HepG2 (cell line): Measurements from ENCODE around the gene LIN7A. TPM values are rescaled to one million over a fixed set of nuclear protein-coding genes. Genes with fewer than 3 reads are reported as not detected.

ENCODE experiments used
- ATAC-seq: fragments of 200-7000 bp; cut with Tn5 transposase; 3 replicates; pipeline ENCODE4 v1.9.1; 2020; ENCODE audit warnings: mild to moderate bottlenecking, moderate library complexity
- BruUV-seq: library from RNA; stranded (reverse); fragments of 400-500 nt; replicated peaks from 2 replicates; lab custom pipeline; 2021; lab: Mats Ljungman, UMichigan
- CTCF ChIA-PET: fragments of 300-600 bp; formaldehyde crosslinking; extraction: SDS; loops from one replicate; lab custom pipeline; 2021; ENCODE audit warnings: low total read pairs, inconsistent platforms, low intra/inter-chr PET ratio; lab: Yijun Ruan, JAX
- POLR2A ChIA-PET: fragments of 350-600 bp; sonication (Branson Sonifier 250); formaldehyde crosslinking; loops from one replicate; lab custom pipeline; 2020; ENCODE audit warnings: antibody characterized with exemption, inconsistent platforms; lab: Yijun Ruan, JAX
- DNase-seq: peaks from one replicate; pipeline ENCODE4 v3.0.0-alpha.2; 2015; ENCODE audit warnings: low spot score
- FAIRE-seq: peaks from 3 replicates; lab custom pipeline; 2011; peaks lifted over from hg19 to GRCh38; lab: Jason Lieb, UNC
- H2AFZ ChIP-seq: one replicate; pipeline ENCODE4 v1.6.1; 2011; ENCODE audit warnings: low read length, inconsistent platforms
- H3K27ac ChIP-seq: fragments of 300-600 bp; 3 replicates; pipeline ENCODE4 v1.8.0; 2011; ENCODE audit warnings: mixed run types, mild to moderate bottlenecking, mixed read lengths, low read length, inconsistent platforms; ENCODE audit not compliant: insufficient read depth; ENCODE audit errors: extremely low read length
- H3K27me3 ChIP-seq, 2 experiments: fragments of 200-600 bp in 1 of 2; 2 replicates in 1 of 2; 3 replicates in 1 of 2; pipeline versions ENCODE4 v1.6.0 to v1.8.0; 2011; ENCODE audit warnings: low read length in 2 of 2, mild to moderate bottlenecking in 2 of 2, moderate library complexity in 2 of 2, inconsistent platforms in 1 of 2; ENCODE audit not compliant: insufficient read depth in 2 of 2, control insufficient read depth in 1 of 2
- H3K36me3 ChIP-seq, 2 experiments: fragments of 200-600 bp in 1 of 2; replicated peaks in 1 of 2; 2 replicates in 1 of 2; 3 replicates in 1 of 2; pipeline versions ENCODE4 v1.5.1 to v1.8.0; 2011; ENCODE audit warnings: low read length in 2 of 2, inconsistent platforms in 1 of 2; ENCODE audit not compliant: insufficient read depth in 2 of 2, control insufficient read depth in 1 of 2
- H3K4me1 ChIP-seq: 2 replicates; pipeline ENCODE4 v1.5.1; 2012; ENCODE audit warnings: low read length, inconsistent platforms; ENCODE audit not compliant: insufficient read depth
- H3K4me2 ChIP-seq: 2 replicates; pipeline ENCODE4 v1.6.0; 2011; ENCODE audit warnings: low read depth, low read length, inconsistent platforms
- H3K4me3 ChIP-seq, 3 experiments: fragments of 200-600 bp in 1 of 3; sonication (generic), shearing (Covaris generic) in 1 of 3; replicated peaks in 1 of 3; 2 replicates each; pipeline ENCODE4 v1.5.1; 2011 to 2016; ENCODE audit warnings: low read length in 3 of 3, inconsistent platforms in 2 of 3, low read depth in 2 of 3, mild to moderate bottlenecking in 2 of 3, control low read depth in 1 of 3, mixed read lengths in 1 of 3; ENCODE audit not compliant: insufficient read depth in 1 of 3
- H3K79me2 ChIP-seq: one replicate; pipeline ENCODE4 v1.6.1; 2011; ENCODE audit warnings: low read length, inconsistent platforms; ENCODE audit not compliant: insufficient read depth
- H3K9ac ChIP-seq: 2 replicates; pipeline ENCODE4 v1.6.0; 2011; ENCODE audit warnings: mild to moderate bottlenecking, low read depth, low read length, inconsistent platforms; ENCODE audit not compliant: insufficient read depth
- H3K9me3 ChIP-seq: 2 replicates; pipeline ENCODE4 v1.5.1; 2012; ENCODE audit warnings: mild to moderate bottlenecking, low read length
- H4K20me1 ChIP-seq: 2 replicates; pipeline ENCODE4 v1.6.0; 2011; ENCODE audit warnings: inconsistent platforms, mild to moderate bottlenecking, low read length, moderate library complexity; ENCODE audit not compliant: insufficient read depth
- CBFB ChIP-seq: sonication (generic); formaldehyde crosslinking; IDR thresholded peaks from 2 replicates; pipeline ENCODE4 v1.4.0; 2020; ENCODE audit warnings: missing genetic modification reagents
- CEBPB ChIP-seq: IDR thresholded peaks from 2 replicates; pipeline ENCODE4 v1.6.1; 2011; ENCODE audit warnings: low read depth, low read length, improper control_type of control experiment, borderline replicate concordance
- DPF2 ChIP-seq: sonication (generic); formaldehyde crosslinking; IDR thresholded peaks from 2 replicates; pipeline ENCODE4 v1.4.0; 2020; ENCODE audit warnings: mild to moderate bottlenecking, low read depth, missing genetic modification reagents, borderline replicate concordance
- ETV5 ChIP-seq: IDR thresholded peaks from 2 replicates; pipeline ENCODE4 v1.6.1; 2018; ENCODE audit warnings: missing biosample characterization, missing genetic modification reagents, inconsistent platforms, borderline replicate concordance
- FOXA3 ChIP-seq: IDR thresholded peaks from 2 replicates; pipeline ENCODE4 v1.6.1; 2016; ENCODE audit warnings: missing genetic modification reagents, missing compliant biosample characterization
- JUNB ChIP-seq: sonication (generic); formaldehyde crosslinking; IDR thresholded peaks from 2 replicates; pipeline ENCODE4 v1.8.0; 2022; ENCODE audit warnings: missing genetic modification reagents, mild to moderate bottlenecking, borderline replicate concordance
- MIXL1 ChIP-seq: IDR thresholded peaks from 2 replicates; pipeline ENCODE4 v1.6.1; 2016
- RCOR2 ChIP-seq: IDR thresholded peaks from 2 replicates; pipeline ENCODE4 v1.6.1; 2016; ENCODE audit warnings: missing biosample characterization, missing genetic modification reagents
- SALL2 ChIP-seq: sonication (generic); formaldehyde crosslinking; IDR thresholded peaks from 2 replicates; pipeline ENCODE4 v1.8.1; 2023; ENCODE audit warnings: mild to moderate bottlenecking, missing genetic modification reagents, inconsistent platforms
- TARDBP ChIP-seq: sonication (generic); formaldehyde crosslinking; IDR thresholded peaks from 2 replicates; pipeline ENCODE4 v1.8.0; 2022; ENCODE audit warnings: mild to moderate bottlenecking, missing genetic modification reagents
- YEATS2 ChIP-seq: sonication (generic); formaldehyde crosslinking; IDR thresholded peaks from 2 replicates; pipeline ENCODE4 v1.4.0; 2020; ENCODE audit warnings: missing genetic modification reagents, borderline replicate concordance
- ZC3H4 ChIP-seq: sonication (generic); formaldehyde crosslinking; IDR thresholded peaks from 2 replicates; pipeline ENCODE4 v1.4.0; 2020; ENCODE audit warnings: missing genetic modification reagents, borderline replicate concordance
- ZKSCAN5 ChIP-seq: sonication (generic); formaldehyde crosslinking; IDR thresholded peaks from 2 replicates; pipeline ENCODE4 v1.5.1; 2020; ENCODE audit warnings: mild to moderate bottlenecking, missing genetic modification reagents
- ZNF33A ChIP-seq: sonication (generic); formaldehyde crosslinking; IDR thresholded peaks from 2 replicates; pipeline ENCODE4 v1.5.1; 2020; ENCODE audit warnings: missing genetic modification reagents, mild to moderate bottlenecking, moderate library complexity, borderline replicate concordance
- ZNF878 ChIP-seq: sonication (generic); formaldehyde crosslinking; IDR thresholded peaks from 2 replicates; pipeline ENCODE4 v1.8.1; 2023; ENCODE audit warnings: mild to moderate bottlenecking, missing genetic modification reagents, moderate library complexity
- ZNF891 ChIP-seq: sonication (generic); formaldehyde crosslinking; IDR thresholded peaks from 2 replicates; pipeline ENCODE4 v1.5.0; 2020; ENCODE audit warnings: mild to moderate bottlenecking, missing genetic modification reagents
- WGBS: methylation state at CpG from one replicate; pipeline ENCODE4 v1.1.6; 2017; ENCODE audit warnings: low lambda C conversion rate; 5-methylcytosine and 5-hydroxymethylcytosine counted together
- in situ Hi-C: cut with HindIII; loops from 2 replicates; pipeline ENCODE4 v1.10.0; 2017; ENCODE audit warnings: low pct_unique_long_range_greater_than_20kb; ENCODE audit not compliant: extremely low pct_ligation_motif_present
- intact Hi-C: fragments of 100-400 bp; cut with micrococcal nuclease; formaldehyde crosslinking; loops from one replicate; pipeline ENCODE4 v1.10.0; 2022; ENCODE audit not compliant: unreplicated experiment
- polyA plus RNA-seq, 8 experiments: library from polyadenylated mRNA; depleted of rRNA in 3 of 8; stranded (reverse) in 7 of 8; unstranded in 1 of 8; fragments of >200 nt; fragmentation: Illumina TruSeq in 4 of 8; extraction: Trizol in 4 of 8; gene quantifications; 2 replicates each; pipeline versions ENCODE4 v1.2.1 to v1.2.3, GENCODE V29; 2011 to 2016; ENCODE audit warnings: low read depth in 4 of 8, missing spikeins in 1 of 8, mixed read lengths in 1 of 8; ENCODE audit not compliant: insufficient read depth in 1 of 8
- total RNA-seq, 5 experiments: library from RNA; depleted of rRNA; stranded (reverse); fragments of >200 nt; fragmentation: Illumina TruSeq; extraction: Trizol; gene quantifications; 2 replicates each; pipeline ENCODE4 v1.2.3, GENCODE V29; 2016; ENCODE audit warnings: low read depth in 1 of 5
- TF ChIP-seq, protein P1 (sequence below): conservative IDR thresholded peaks from 2 replicates; pipeline ENCODE4 v1.6.1; 2018; ENCODE audit warnings: missing genetic modification reagents
- TF ChIP-seq, protein P2 (sequence below): IDR thresholded peaks from 2 replicates; pipeline ENCODE4 v1.6.1; 2016; ENCODE audit warnings: low read depth
- TF ChIP-seq, protein P3 (sequence below): sonication (generic); formaldehyde crosslinking; conservative IDR thresholded peaks from 2 replicates; pipeline ENCODE4 v1.8.1; 2023; ENCODE audit warnings: missing genetic modification reagents

The LIN7A gene
- total and polyA plus RNA-seq, 2 of the 13 experiments (the other 11 are each of a cell fraction or from before 2014, with no cell fraction given): 18.5 to 19.2 TPM

DNA sequence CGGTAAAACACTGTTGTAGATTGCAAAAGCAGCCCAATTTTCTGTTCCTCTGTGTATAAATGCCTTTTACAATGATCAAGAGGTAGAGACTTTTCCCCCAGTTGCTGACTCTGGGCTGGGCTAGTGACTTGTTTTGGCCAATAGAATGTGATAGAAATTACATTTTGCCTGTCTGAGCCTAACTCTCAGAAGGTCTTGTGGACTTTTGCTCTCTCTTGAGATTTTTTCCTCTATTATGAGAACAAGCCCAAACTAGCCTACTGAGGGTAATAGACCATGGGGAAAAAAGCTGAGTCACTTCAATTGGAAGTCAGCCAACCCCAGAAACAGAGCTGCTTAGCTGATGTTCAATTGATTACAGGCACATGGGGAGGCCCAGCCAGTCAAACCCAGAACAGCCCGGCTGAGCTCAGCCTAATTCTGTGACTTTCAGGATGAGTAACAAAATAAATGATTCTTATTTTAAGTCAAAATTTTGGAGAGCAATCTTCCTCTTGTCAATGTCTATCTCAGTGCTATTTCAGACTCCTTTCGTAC lies 159.7 kb downstream of the LIN7A start (continued):
- TF ChIP-seq, protein P1, sequence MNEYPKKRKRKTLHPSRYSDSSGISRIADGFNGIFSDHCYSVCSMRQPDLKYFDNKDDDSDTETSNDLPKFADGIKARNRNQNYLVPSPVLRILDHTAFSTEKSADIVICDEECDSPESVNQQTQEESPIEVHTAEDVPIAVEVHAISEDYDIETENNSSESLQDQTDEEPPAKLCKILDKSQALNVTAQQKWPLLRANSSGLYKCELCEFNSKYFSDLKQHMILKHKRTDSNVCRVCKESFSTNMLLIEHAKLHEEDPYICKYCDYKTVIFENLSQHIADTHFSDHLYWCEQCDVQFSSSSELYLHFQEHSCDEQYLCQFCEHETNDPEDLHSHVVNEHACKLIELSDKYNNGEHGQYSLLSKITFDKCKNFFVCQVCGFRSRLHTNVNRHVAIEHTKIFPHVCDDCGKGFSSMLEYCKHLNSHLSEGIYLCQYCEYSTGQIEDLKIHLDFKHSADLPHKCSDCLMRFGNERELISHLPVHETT (CRISPR knock-in tag): no peak
- TF ChIP-seq ZNF891 (no peak), YEATS2 (CRISPR knock-in tag) (0 out of 2 replicates have a peak, but pooled peaks have one; percentile 25), CEBPB (no peak), RCOR2 (no peak), FOXA3 (CRISPR knock-in tag) (peak; percentile 51), ETV5 (CRISPR knock-in tag) (no peak; the same call in 1 of the 2 replicates), ZNF878 (peak; percentile 82; the same call in 1 of the 2 replicates), MIXL1 (CRISPR knock-in tag) (peak; percentile 54; the same call in 1 of the 2 replicates)
- TF ChIP-seq, protein P2, sequence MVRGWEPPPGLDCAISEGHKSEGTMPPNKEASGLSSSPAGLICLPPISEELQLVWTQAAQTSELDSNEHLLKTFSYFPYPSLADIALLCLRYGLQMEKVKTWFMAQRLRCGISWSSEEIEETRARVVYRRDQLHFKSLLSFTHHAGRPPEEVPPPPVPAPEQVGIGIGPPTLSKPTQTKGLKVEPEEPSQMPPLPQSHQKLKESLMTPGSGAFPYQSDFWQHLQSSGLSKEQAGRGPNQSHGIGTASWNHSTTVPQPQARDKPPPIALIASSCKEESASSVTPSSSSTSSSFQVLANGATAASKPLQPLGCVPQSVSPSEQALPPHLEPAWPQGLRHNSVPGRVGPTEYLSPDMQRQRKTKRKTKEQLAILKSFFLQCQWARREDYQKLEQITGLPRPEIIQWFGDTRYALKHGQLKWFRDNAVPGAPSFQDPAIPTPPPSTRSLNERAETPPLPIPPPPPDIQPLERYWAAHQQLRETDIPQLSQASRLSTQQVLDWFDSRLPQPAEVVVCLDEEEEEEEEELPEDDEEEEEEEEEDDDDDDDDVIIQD (CRISPR knock-in tag): peak; percentile 82; the same call in 1 of the 2 replicates

DNA sequence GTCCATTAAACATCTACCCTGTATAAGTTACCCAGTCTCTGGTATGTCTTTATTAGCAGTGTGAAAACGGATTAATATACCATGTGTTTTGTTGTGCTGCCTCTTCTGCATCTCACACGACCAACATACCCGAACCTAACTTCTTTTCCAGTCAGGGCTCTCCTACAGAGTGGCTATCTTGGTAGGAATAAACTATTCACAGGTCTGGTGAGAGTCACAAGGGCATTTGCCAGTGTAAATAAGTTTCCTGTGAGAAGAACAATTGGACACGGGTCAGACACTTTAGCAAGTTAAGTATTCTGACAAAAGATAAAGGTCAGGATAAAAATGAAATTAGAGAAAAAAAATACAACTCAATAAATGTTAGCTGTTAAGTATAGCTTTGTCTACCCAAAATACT lies 160.1 kb downstream of the LIN7A start:
- 73% methylated on average over 4 of the region's 4 CpGs for WGBS
- ATAC-seq (peak; percentile 29), FAIRE-seq (no peak), DNase-seq (peak; percentile 6)
- Histone ChIP-seq H4K20me1 (no peaks in the 10 kb centered on the region), H3K4me3 (no peak overlapping the region), H3K79me2 (no peaks in the 10 kb centered on the region), H3K27ac (peak overlapping the region; percentile 90), H3K4me2 (peak overlapping the region; percentile 9; the same call in 1 of the 2 replicates), H3K9ac (peak overlapping the region; percentile 33), H3K9me3 (no peaks in the 10 kb centered on the region; the same call in 1 of the 2 replicates), H3K36me3 (no peaks in the 10 kb centered on the region), H3K4me1 (peaks cover 48% of the 10 kb centered on the region), H3K27me3 (no peaks in the 10 kb centered on the region), H2AFZ (no peak overlapping the region)
- ChIA-PET CTCF (no interaction called here), POLR2A (interaction anchor here (0.9 to 1.9 kb wide), 2 partner anchors 159 to 1580 kb away, joined by 3 to 13 read pairs; partner anchors contain the start of genes CCDC59, LIN7A and METTL25)
- BruUV-seq: TSS peak; percentile 99
- in situ Hi-C loops (no loop called here), intact Hi-C loops (loop anchor here (5.0 kb wide), 1 partner anchor 160 kb away; the partner anchor contains the start of gene LIN7A)
- TF ChIP-seq ZNF33A: 0 out of 2 replicates have a peak, but pooled peaks have one; percentile 43
- TF ChIP-seq TARDBP (CRISPR knock-in tag): 0 out of 2 replicates have a peak, but pooled peaks have one; percentile 20
- no peak for TF ChIP-seq CBFB (CRISPR knock-in tag)
- TF ChIP-seq ZC3H4 (CRISPR knock-in tag): peak; percentile 82; the same call in 1 of the 2 replicates
- TF ChIP-seq, protein P3, sequence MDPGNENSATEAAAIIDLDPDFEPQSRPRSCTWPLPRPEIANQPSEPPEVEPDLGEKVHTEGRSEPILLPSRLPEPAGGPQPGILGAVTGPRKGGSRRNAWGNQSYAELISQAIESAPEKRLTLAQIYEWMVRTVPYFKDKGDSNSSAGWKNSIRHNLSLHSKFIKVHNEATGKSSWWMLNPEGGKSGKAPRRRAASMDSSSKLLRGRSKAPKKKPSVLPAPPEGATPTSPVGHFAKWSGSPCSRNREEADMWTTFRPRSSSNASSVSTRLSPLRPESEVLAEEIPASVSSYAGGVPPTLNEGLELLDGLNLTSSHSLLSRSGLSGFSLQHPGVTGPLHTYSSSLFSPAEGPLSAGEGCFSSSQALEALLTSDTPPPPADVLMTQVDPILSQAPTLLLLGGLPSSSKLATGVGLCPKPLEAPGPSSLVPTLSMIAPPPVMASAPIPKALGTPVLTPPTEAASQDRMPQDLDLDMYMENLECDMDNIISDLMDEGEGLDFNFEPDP (CRISPR knock-in tag): no peak
- TF ChIP-seq ZKSCAN5: no peak
- no peak for TF ChIP-seq JUNB (CRISPR knock-in tag)
- no peak for TF ChIP-seq SALL2
- no peak for TF ChIP-seq DPF2 (CRISPR knock-in tag)
